H9 (cell line): ENCODE measurements around the gene MPZL3. TPM values are rescaled to one million over a fixed set of nuclear protein-coding genes. Genes with fewer than 3 reads are reported as not detected.

Experiments used
- DNase-seq: peaks from one replicate; pipeline ENCODE4 v3.0.0-alpha.2; 2017
- H2AFZ ChIP-seq: one replicate; pipeline ENCODE4 v1.6.1; 2013; ENCODE audit warnings: mild to moderate bottlenecking, low read length, control low read depth, moderate library complexity
- H2AK5ac ChIP-seq: 2 replicates; pipeline ENCODE4 v1.6.1; 2013; ENCODE audit warnings: low read length, control low read depth, mixed read lengths; ENCODE audit not compliant: insufficient read length
- H2BK120ac ChIP-seq: one replicate; pipeline ENCODE4 v1.6.1; 2013; ENCODE audit warnings: low read depth, mild to moderate bottlenecking, low read length, control low read depth, inconsistent platforms; ENCODE audit not compliant: poor library complexity, severe bottlenecking
- H2BK12ac ChIP-seq: 2 replicates; pipeline ENCODE4 v1.6.1; 2013; ENCODE audit warnings: low read length, control low read depth, mixed read lengths, low read depth; ENCODE audit not compliant: insufficient read length
- H2BK15ac ChIP-seq: 2 replicates; pipeline ENCODE4 v1.6.1; 2013; ENCODE audit warnings: low read depth, low read length, control low read depth
- H2BK20ac ChIP-seq: one replicate; pipeline ENCODE4 v1.6.1; 2013; ENCODE audit warnings: low read depth, mild to moderate bottlenecking, low read length, control low read depth, inconsistent platforms; ENCODE audit not compliant: poor library complexity, severe bottlenecking
- H2BK5ac ChIP-seq: 2 replicates; pipeline ENCODE4 v1.6.1; 2013; ENCODE audit warnings: low read length, control low read depth, mixed read lengths; ENCODE audit not compliant: insufficient read length
- H3K14ac ChIP-seq: 2 replicates; pipeline ENCODE4 v1.6.1; 2013; ENCODE audit warnings: low read length, control low read depth; ENCODE audit not compliant: insufficient read depth
- H3K18ac ChIP-seq: 2 replicates; pipeline ENCODE4 v1.6.1; 2013; ENCODE audit warnings: low read depth, mild to moderate bottlenecking, mixed read lengths, low read length, control low read depth; ENCODE audit not compliant: insufficient read length
- H3K23ac ChIP-seq: 2 replicates; pipeline ENCODE4 v1.6.1; 2013; ENCODE audit warnings: low read length, control low read depth, mixed read lengths, low read depth; ENCODE audit not compliant: insufficient read length
- H3K23me2 ChIP-seq: 2 replicates; pipeline ENCODE4 v1.6.1; 2013; ENCODE audit warnings: low read depth, mild to moderate bottlenecking, mixed read lengths, low read length, control low read depth; ENCODE audit not compliant: insufficient read length, poor library complexity, severe bottlenecking
- H3K27ac ChIP-seq: 2 replicates; pipeline ENCODE4 v1.5.1; 2013; ENCODE audit warnings: low read length, control low read depth, mixed read lengths, low read depth; ENCODE audit not compliant: insufficient read length
- H3K27me3 ChIP-seq: 2 replicates; pipeline ENCODE4 v1.6.1; 2013; ENCODE audit warnings: low read length, control low read depth, inconsistent platforms; ENCODE audit not compliant: insufficient read depth
- H3K4ac ChIP-seq: 2 replicates; pipeline ENCODE4 v1.6.1; 2013; ENCODE audit warnings: low read depth, mild to moderate bottlenecking, control low read depth, inconsistent platforms, low read length, moderate library complexity
- H3K4me1 ChIP-seq: 2 replicates; pipeline ENCODE4 v1.6.1; 2013; ENCODE audit warnings: low read length, control low read depth, inconsistent platforms; ENCODE audit not compliant: insufficient read depth
- H3K4me2 ChIP-seq: 2 replicates; pipeline ENCODE4 v1.6.1; 2013; ENCODE audit warnings: low read length, control low read depth, mixed read lengths; ENCODE audit not compliant: insufficient read length, insufficient read depth
- H3K56ac ChIP-seq: 2 replicates; pipeline ENCODE4 v1.6.1; 2013; ENCODE audit warnings: low read depth, mild to moderate bottlenecking, mixed read lengths, low read length, control low read depth; ENCODE audit not compliant: insufficient read length
- H3K79me1 ChIP-seq: 2 replicates; pipeline ENCODE4 v1.6.1; 2013; ENCODE audit warnings: low read depth, mild to moderate bottlenecking, moderate library complexity, low read length, control low read depth, inconsistent platforms; ENCODE audit not compliant: insufficient read depth, poor library complexity, severe bottlenecking
- H3K79me2 ChIP-seq: 2 replicates; pipeline ENCODE4 v1.6.1; 2013; ENCODE audit warnings: low read length, control low read depth, inconsistent platforms; ENCODE audit not compliant: insufficient read depth
- H3K9ac ChIP-seq: 2 replicates; pipeline ENCODE4 v1.6.1; 2013; ENCODE audit warnings: low read length, control low read depth, mixed read lengths; ENCODE audit not compliant: insufficient read length; ENCODE audit errors: extremely low read depth
- H3K9me3 ChIP-seq: one replicate; pipeline ENCODE4 v1.6.1; 2013; ENCODE audit warnings: low read depth, low read length, inconsistent platforms; ENCODE audit not compliant: control insufficient read depth
- H3T11ph ChIP-seq: one replicate; pipeline ENCODE4 v1.6.1; 2013; ENCODE audit warnings: mild to moderate bottlenecking, low read length, control low read depth, inconsistent platforms
- H4K20me1 ChIP-seq: one replicate; pipeline ENCODE4 v1.6.1; 2013; ENCODE audit not compliant: control insufficient read depth, insufficient read length, insufficient read depth
- H4K5ac ChIP-seq: 2 replicates; pipeline ENCODE4 v1.6.1; 2013; ENCODE audit warnings: low read depth, mild to moderate bottlenecking, mixed read lengths, low read length, control low read depth; ENCODE audit not compliant: insufficient read length
- H4K8ac ChIP-seq: replicated peaks from 2 replicates; pipeline ENCODE4 v1.6.1; 2013; ENCODE audit warnings: low read length, control low read depth, mixed read lengths, low read depth; ENCODE audit not compliant: insufficient read length
- H4K91ac ChIP-seq: 2 replicates; pipeline ENCODE4 v1.6.1; 2013; ENCODE audit warnings: low read depth, mild to moderate bottlenecking, moderate library complexity, mixed read lengths, low read length, control low read depth; ENCODE audit not compliant: insufficient read length
- H3K27ac Mint-ChIP-seq, 3 experiments: 2 replicates in 2 of 3; 3 replicates in 1 of 3; pipeline ENCODE4 v1.8.0; 2020 to 2021; ENCODE audit warnings: mixed read lengths in 3 of 3, mild to moderate bottlenecking in 1 of 3, moderate library complexity in 1 of 3
- H3K27me3 Mint-ChIP-seq: 2 replicates; pipeline ENCODE4 v1.8.0; 2021; ENCODE audit warnings: low read depth, mild to moderate bottlenecking, moderate library complexity, mixed read lengths
- H3K36me3 Mint-ChIP-seq, 3 experiments: 2 replicates in 2 of 3; 3 replicates in 1 of 3; pipeline ENCODE4 v1.8.0; 2020 to 2021; ENCODE audit warnings: low read depth in 3 of 3, mixed read lengths in 3 of 3; ENCODE audit not compliant: insufficient read depth in 1 of 3
- H3K4me1 Mint-ChIP-seq, 2 experiments: 2 replicates each; pipeline ENCODE4 v1.8.0; 2020; ENCODE audit warnings: mixed read lengths in 2 of 2
- H3K4me3 Mint-ChIP-seq, 2 experiments: 2 replicates in 1 of 2; 3 replicates in 1 of 2; pipeline ENCODE4 v1.8.0; 2020 to 2021; ENCODE audit warnings: mild to moderate bottlenecking in 2 of 2, mixed read lengths in 2 of 2, moderate library complexity in 1 of 2
- H3K9me3 Mint-ChIP-seq, 2 experiments: 2 replicates in 1 of 2; 3 replicates in 1 of 2; pipeline ENCODE4 v1.8.0; 2020; ENCODE audit warnings: mild to moderate bottlenecking in 2 of 2, mixed read lengths in 2 of 2, moderate library complexity in 1 of 2
- CTCF ChIP-seq: fragments of 200-600 bp; sonication (generic); conservative IDR thresholded peaks from 3 replicates; pipeline ENCODE4 v1.8.0; 2021; ENCODE audit warnings: antibody characterized with exemption, mild to moderate bottlenecking
- WGBS: extraction: QIAGEN DNeasy Blood & Tissue Kit; methylation state at CpG from one replicate; pipeline ENCODE4 v1.1.7; 2013; ENCODE audit warnings: missing lambda C conversion rate, low lambda C conversion rate, mixed read lengths; ENCODE audit not compliant: insufficient read length; ENCODE audit errors: extremely low coverage; 5-methylcytosine and 5-hydroxymethylcytosine counted together
- total RNA-seq: library from RNA; stranded (reverse); gene quantifications from 2 replicates; pipeline ENCODE4 v1.2.1, GENCODE V29; 2021

Gene MPZL3
- total RNA-seq, 1 experiment from 2014 or later: 2.6 TPM

- no peak overlapping the region for H4K8ac ChIP-seq
- no CpG with 5 or more reads among the region's 5 CpGs for WGBS
- H3K79me2 ChIP-seq: no peaks in the 10 kb centered on the region
- no peaks in the 10 kb centered on the region for H3K36me3 Mint-ChIP-seq
- no peaks in the 10 kb centered on the region for H3K9me3 ChIP-seq
- H4K5ac ChIP-seq: no peak overlapping the region
- H3K18ac ChIP-seq: no peak overlapping the region
- H3K23me2 ChIP-seq: no peaks in the 10 kb centered on the region
- no peak overlapping the region for H2BK15ac ChIP-seq
- H2AK5ac ChIP-seq: no peak overlapping the region
- no peak overlapping the region for H3K4ac ChIP-seq
- H4K20me1 ChIP-seq: no peaks in the 10 kb centered on the region
- no peak overlapping the region for H2BK5ac ChIP-seq
- no peak overlapping the region for H2BK20ac ChIP-seq
- no peak for TF ChIP-seq CTCF
- H3K9ac ChIP-seq: no peak overlapping the region
- no peaks in the 10 kb centered on the region for H3K27me3 ChIP-seq
- H3K27ac Mint-ChIP-seq: no peak overlapping the region
- H3K4me2 ChIP-seq: no peak overlapping the region
- no peak overlapping the region for H2AFZ ChIP-seq
- DNase-seq: no peak
- H3T11ph ChIP-seq: no peak overlapping the region
- no peak overlapping the region for H3K56ac ChIP-seq
- no peak overlapping the region for H3K4me3 Mint-ChIP-seq
- H4K91ac ChIP-seq: no peak overlapping the region
- no peaks in the 10 kb centered on the region for H3K9me3 Mint-ChIP-seq
- no peak overlapping the region for H3K27ac ChIP-seq
- H3K14ac ChIP-seq: 0 out of 2 replicates have a peak overlapping the region, but pooled peaks have one; percentile 61
- peaks cover 27% of the 10 kb centered on the region for H3K27me3 Mint-ChIP-seq
- no peak overlapping the region for H2BK12ac ChIP-seq
- H3K79me1 ChIP-seq: no peaks in the 10 kb centered on the region
- H3K4me1 ChIP-seq: no peaks in the 10 kb centered on the region
- H2BK120ac ChIP-seq: no peak overlapping the region
- H3K23ac ChIP-seq: no peak overlapping the region
- no peaks in the 10 kb centered on the region for H3K4me1 Mint-ChIP-seq
These were observed 30.7 kb downstream of the MPZL3 start for GRCh38 chr11:118221419-118221818.
